Midbrain (tissue), 1 donor: ENCODE results near the gene HOXC6.

Experiments
- DNase-seq: peaks from one replicate; lab custom pipeline; 2025; lab: John Stamatoyannopoulos, UW

Gene HOXC6

GRCh38 chr12:53990311-53991076 is 37.7 kb upstream of the HOXC6 start:
- DNase-seq: no peak

- DNase-seq: no peak
Observed at GRCh38 chr12:53991077-53991460, 37.2 kb upstream of the HOXC6 start.

GRCh38 chr12:53992377-53992889 is 35.8 kb upstream of the HOXC6 start:
- DNase-seq: no peak

GRCh38 chr12:53993162-53994008 is 34.9 kb upstream of the HOXC6 start:
- no peak for DNase-seq

- no peak for DNase-seq
Observed at GRCh38 chr12:53994009-53994263, 34.3 kb upstream of the HOXC6 start.

GRCh38 chr12:53994264-53995001 is 33.8 kb upstream of the HOXC6 start:
- DNase-seq: no peak

GRCh38 chr12:53995002-53995377 is 33.2 kb upstream of the HOXC6 start:
- DNase-seq: no peak

GRCh38 chr12:53995378-53996239 is 32.6 kb upstream of the HOXC6 start:
- no peak for DNase-seq

- no peak for DNase-seq
Observed at GRCh38 chr12:53996240-53997203, 31.7 kb upstream of the HOXC6 start.

GRCh38 chr12:53997204-53998109 is 30.8 kb upstream of the HOXC6 start:
- no peak for DNase-seq

GRCh38 chr12:53998110-53998899 is 29.9 kb upstream of the HOXC6 start:
- no peak for DNase-seq

- no peak for DNase-seq
Observed at GRCh38 chr12:53998900-53999236, 29.4 kb upstream of the HOXC6 start.

GRCh38 chr12:53999559-54000115 is 28.6 kb upstream of the HOXC6 start:
- no peak for DNase-seq

- no peak for DNase-seq
Observed at GRCh38 chr12:54000116-54001114, 27.8 kb upstream of the HOXC6 start, which contains the start of gene HOXC9. Gene HOXC9, plus strand, starts transcription at chr12:54000161. Its CDS starts 28 bp downstream, at chr12:54000189.

GRCh38 chr12:54001283-54002187 is 26.7 kb upstream of the HOXC6 start:
- no peak for DNase-seq
